ENCODE data around the gene TSEN2.
A peak's percentile ranks its signal among the peaks of the same experiment; 100 is the strongest.

DNA sequence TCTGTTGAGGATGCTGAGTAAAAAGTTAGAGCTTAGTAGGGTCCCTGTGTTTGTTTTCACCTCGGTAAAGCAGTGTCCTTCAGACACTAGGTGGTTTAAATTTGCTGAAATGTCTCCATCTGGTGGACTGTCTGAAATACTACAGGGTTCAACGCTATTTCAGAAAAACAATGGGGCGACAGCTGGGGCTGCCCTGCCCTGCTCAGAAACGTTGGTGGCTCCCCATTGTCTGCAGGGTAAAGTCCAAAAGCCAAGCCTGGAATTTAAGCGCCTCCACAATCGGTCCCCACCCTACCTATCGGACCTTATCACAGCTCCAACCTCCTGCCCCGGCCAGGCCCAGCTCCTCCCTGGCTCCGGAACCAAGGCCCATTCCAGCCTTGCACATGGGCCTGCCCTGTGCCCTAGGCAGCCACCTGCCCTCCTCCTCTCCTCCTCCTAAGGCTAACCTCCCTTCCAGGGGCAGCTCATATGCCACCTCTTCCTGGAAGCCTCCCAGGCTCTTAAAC is 4.3 kb upstream of the TSEN2 start:
- TF ChIP-seq, protein P1, sequence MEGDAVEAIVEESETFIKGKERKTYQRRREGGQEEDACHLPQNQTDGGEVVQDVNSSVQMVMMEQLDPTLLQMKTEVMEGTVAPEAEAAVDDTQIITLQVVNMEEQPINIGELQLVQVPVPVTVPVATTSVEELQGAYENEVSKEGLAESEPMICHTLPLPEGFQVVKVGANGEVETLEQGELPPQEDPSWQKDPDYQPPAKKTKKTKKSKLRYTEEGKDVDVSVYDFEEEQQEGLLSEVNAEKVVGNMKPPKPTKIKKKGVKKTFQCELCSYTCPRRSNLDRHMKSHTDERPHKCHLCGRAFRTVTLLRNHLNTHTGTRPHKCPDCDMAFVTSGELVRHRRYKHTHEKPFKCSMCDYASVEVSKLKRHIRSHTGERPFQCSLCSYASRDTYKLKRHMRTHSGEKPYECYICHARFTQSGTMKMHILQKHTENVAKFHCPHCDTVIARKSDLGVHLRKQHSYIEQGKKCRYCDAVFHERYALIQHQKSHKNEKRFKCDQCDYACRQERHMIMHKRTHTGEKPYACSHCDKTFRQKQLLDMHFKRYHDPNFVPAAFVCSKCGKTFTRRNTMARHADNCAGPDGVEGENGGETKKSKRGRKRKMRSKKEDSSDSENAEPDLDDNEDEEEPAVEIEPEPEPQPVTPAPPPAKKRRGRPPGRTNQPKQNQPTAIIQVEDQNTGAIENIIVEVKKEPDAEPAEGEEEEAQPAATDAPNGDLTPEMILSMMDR (IDR thresholded peaks at IDR 0.05): peak; percentile 50 to 95 (median 83)
- no peak for TF ChIP-seq POLR2A (IDR thresholded peaks at IDR 0.05)
